ENCODE results near the gene CACNA2D2. TPM values are rescaled to one million over a fixed set of nuclear protein-coding genes. Genes with fewer than 3 reads are reported as not detected.
A peak's percentile ranks its signal among the peaks of the same experiment; 100 is the strongest.

Gene CACNA2D2
- total and polyA plus RNA-seq, 2 of the 13 experiments (the other 11 are each of a cell fraction or from before 2014, with no cell fraction given), result not detected

DNA sequence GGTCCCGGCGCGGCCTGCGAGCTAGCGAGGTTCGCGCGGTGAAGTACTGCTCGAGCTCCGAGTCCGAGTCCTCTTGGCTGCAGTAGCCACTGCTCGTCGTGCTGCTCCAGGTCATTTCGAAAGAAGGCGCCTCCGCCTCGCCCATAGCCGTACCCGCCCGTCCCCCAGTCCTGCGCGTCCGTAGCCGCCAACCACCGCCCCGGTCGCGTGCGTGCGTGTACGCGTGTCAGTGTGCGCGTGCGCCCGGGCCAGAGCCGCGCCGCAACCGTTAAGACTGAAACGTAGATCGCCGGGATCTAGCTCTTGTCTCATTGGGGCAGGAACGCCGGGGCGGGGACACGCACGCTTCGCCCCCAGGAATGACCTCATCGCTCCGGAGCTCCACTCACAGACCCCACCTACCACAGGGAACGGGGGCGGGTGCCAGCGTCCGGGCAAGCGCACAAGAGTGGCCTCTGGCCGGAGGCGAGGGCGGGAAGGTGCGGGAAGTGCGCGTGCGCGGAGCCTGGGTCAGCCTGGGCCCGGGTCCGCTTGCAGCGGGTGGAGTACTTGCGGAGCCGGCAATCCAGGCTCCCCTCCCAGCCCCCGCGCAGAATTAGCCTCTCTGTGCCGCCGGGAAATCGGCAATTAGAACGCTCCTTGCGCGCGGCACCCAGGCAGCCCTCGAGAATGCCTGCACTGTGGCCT, 166.1 kb downstream of the CACNA2D2 start (continued):
- TF ChIP-seq, protein P1, sequence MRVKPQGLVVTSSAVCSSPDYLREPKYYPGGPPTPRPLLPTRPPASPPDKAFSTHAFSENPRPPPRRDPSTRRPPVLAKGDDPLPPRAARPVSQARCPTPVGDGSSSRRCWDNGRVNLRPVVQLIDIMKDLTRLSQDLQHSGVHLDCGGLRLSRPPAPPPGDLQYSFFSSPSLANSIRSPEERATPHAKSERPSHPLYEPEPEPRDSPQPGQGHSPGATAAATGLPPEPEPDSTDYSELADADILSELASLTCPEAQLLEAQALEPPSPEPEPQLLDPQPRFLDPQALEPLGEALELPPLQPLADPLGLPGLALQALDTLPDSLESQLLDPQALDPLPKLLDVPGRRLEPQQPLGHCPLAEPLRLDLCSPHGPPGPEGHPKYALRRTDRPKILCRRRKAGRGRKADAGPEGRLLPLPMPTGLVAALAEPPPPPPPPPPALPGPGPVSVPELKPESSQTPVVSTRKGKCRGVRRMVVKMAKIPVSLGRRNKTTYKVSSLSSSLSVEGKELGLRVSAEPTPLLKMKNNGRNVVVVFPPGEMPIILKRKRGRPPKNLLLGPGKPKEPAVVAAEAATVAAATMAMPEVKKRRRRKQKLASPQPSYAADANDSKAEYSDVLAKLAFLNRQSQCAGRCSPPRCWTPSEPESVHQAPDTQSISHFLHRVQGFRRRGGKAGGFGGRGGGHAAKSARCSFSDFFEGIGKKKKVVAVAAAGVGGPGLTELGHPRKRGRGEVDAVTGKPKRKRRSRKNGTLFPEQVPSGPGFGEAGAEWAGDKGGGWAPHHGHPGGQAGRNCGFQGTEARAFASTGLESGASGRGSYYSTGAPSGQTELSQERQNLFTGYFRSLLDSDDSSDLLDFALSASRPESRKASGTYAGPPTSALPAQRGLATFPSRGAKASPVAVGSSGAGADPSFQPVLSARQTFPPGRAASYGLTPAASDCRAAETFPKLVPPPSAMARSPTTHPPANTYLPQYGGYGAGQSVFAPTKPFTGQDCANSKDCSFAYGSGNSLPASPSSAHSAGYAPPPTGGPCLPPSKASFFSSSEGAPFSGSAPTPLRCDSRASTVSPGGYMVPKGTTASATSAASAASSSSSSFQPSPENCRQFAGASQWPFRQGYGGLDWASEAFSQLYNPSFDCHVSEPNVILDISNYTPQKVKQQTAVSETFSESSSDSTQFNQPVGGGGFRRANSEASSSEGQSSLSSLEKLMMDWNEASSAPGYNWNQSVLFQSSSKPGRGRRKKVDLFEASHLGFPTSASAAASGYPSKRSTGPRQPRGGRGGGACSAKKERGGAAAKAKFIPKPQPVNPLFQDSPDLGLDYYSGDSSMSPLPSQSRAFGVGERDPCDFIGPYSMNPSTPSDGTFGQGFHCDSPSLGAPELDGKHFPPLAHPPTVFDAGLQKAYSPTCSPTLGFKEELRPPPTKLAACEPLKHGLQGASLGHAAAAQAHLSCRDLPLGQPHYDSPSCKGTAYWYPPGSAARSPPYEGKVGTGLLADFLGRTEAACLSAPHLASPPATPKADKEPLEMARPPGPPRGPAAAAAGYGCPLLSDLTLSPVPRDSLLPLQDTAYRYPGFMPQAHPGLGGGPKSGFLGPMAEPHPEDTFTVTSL (CRISPR knock-in tag; IDR thresholded peaks at IDR 0.05; ENCODE audit: borderline replicate concordance), result 0 out of 2 replicates have a peak, but pooled peaks have one; percentile 9
- TF ChIP-seq MTF1 (CRISPR knock-in tag; IDR thresholded peaks at IDR 0.05) (no peak; the same call in 1 of the 2 replicates), MZF1 (CRISPR knock-in tag; IDR thresholded peaks at IDR 0.05; ENCODE audit: borderline replicate concordance) (peak; percentile 75; the same call in 1 of the 2 replicates), ATM (IDR thresholded peaks at IDR 0.05; ENCODE audit: borderline replicate concordance) (no peak), RFX5 (IDR thresholded peaks at IDR 0.05; ENCODE audit: low read depth, low read length) (no peak), JDP2 (CRISPR knock-in tag; IDR thresholded peaks at IDR 0.05; ENCODE audit: borderline replicate concordance) (no peak), SIN3A (IDR thresholded peaks at IDR 0.05; ENCODE audit: borderline replicate concordance, low read depth, low read length) (peak; percentile 89; the same call in 1 of the 2 replicates), AHR (CRISPR knock-in tag; IDR thresholded peaks at IDR 0.05) (0 out of 2 replicates have a peak, but pooled peaks have one; percentile 51), ZBTB7B (CRISPR knock-in tag; IDR thresholded peaks at IDR 0.05) (no peak), ZNF367 (CRISPR knock-in tag; IDR thresholded peaks at IDR 0.05; ENCODE audit: borderline replicate concordance) (no peak; the same call in 1 of the 2 replicates), ZBTB42 (CRISPR knock-in tag; IDR thresholded peaks at IDR 0.05) (peak; percentile 81; the same call in 1 of the 2 replicates), RBM22 (optimal IDR thresholded peaks at IDR 0.05; ENCODE audit: low read length) (no peak), PITX1 (CRISPR knock-in tag; IDR thresholded peaks at IDR 0.05) (peak; percentile 20; the same call in 1 of the 2 replicates), ZNF629 (CRISPR knock-in tag; conservative IDR thresholded peaks at IDR 0.05) (no peak; the same call in 1 of the 2 replicates), ZNF282 (IDR thresholded peaks at IDR 0.05; ENCODE audit: partially characterized antibody) (no peak), ZNF567 (CRISPR knock-in tag; IDR thresholded peaks at IDR 0.05; ENCODE audit: borderline replicate concordance) (no peak), ZNF773 (CRISPR knock-in tag; IDR thresholded peaks at IDR 0.05; ENCODE audit: borderline replicate concordance) (0 out of 2 replicates have a peak, but pooled peaks have one; percentile 29), CC2D1A (CRISPR knock-in tag; IDR thresholded peaks at IDR 0.05) (no peak), SRSF4 (IDR thresholded peaks at IDR 0.05; ENCODE audit: low read depth, low read length, poor library complexity, severe bottlenecking) (no peak), HOXA5 (CRISPR knock-in tag; IDR thresholded peaks at IDR 0.05) (peak; percentile 15; the same call in 1 of the 2 replicates)
- TF ChIP-seq, protein P2, sequence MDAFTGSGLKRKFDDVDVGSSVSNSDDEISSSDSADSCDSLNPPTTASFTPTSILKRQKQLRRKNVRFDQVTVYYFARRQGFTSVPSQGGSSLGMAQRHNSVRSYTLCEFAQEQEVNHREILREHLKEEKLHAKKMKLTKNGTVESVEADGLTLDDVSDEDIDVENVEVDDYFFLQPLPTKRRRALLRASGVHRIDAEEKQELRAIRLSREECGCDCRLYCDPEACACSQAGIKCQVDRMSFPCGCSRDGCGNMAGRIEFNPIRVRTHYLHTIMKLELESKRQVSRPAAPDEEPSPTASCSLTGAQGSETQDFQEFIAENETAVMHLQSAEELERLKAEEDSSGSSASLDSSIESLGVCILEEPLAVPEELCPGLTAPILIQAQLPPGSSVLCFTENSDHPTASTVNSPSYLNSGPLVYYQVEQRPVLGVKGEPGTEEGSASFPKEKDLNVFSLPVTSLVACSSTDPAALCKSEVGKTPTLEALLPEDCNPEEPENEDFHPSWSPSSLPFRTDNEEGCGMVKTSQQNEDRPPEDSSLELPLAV (CRISPR knock-in tag; conservative IDR thresholded peaks at IDR 0.05; ENCODE audit: low read depth), result 0 out of 2 replicates have a peak, but pooled peaks have one; percentile 22
- TF ChIP-seq, protein P3, sequence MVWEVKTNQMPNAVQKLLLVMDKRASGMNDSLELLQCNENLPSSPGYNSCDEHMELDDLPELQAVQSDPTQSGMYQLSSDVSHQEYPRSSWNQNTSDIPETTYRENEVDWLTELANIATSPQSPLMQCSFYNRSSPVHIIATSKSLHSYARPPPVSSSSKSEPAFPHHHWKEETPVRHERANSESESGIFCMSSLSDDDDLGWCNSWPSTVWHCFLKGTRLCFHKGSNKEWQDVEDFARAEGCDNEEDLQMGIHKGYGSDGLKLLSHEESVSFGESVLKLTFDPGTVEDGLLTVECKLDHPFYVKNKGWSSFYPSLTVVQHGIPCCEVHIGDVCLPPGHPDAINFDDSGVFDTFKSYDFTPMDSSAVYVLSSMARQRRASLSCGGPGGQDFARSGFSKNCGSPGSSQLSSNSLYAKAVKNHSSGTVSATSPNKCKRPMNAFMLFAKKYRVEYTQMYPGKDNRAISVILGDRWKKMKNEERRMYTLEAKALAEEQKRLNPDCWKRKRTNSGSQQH (CRISPR knock-in tag; IDR thresholded peaks at IDR 0.05; ENCODE audit: low read depth), result peak; percentile 89; the same call in 1 of the 2 replicates

Data from HepG2 (cell line).